Measurements from ENCODE around the gene MAP2. TPM values are rescaled to one million over a fixed set of nuclear protein-coding genes. Genes with fewer than 3 reads are reported as not detected.

MAP2 gene, protein sequence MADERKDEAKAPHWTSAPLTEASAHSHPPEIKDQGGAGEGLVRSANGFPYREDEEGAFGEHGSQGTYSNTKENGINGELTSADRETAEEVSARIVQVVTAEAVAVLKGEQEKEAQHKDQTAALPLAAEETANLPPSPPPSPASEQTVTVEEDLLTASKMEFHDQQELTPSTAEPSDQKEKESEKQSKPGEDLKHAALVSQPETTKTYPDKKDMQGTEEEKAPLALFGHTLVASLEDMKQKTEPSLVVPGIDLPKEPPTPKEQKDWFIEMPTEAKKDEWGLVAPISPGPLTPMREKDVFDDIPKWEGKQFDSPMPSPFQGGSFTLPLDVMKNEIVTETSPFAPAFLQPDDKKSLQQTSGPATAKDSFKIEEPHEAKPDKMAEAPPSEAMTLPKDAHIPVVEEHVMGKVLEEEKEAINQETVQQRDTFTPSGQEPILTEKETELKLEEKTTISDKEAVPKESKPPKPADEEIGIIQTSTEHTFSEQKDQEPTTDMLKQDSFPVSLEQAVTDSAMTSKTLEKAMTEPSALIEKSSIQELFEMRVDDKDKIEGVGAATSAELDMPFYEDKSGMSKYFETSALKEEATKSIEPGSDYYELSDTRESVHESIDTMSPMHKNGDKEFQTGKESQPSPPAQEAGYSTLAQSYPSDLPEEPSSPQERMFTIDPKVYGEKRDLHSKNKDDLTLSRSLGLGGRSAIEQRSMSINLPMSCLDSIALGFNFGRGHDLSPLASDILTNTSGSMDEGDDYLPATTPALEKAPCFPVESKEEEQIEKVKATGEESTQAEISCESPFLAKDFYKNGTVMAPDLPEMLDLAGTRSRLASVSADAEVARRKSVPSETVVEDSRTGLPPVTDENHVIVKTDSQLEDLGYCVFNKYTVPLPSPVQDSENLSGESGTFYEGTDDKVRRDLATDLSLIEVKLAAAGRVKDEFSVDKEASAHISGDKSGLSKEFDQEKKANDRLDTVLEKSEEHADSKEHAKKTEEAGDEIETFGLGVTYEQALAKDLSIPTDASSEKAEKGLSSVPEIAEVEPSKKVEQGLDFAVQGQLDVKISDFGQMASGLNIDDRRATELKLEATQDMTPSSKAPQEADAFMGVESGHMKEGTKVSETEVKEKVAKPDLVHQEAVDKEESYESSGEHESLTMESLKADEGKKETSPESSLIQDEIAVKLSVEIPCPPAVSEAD (N-terminal part only)
- total RNA-seq: 6.8 and 14.4 TPM in 2 replicates

GRCh38 chr2:209423562-209424198 lies at the start of gene MAP2:
TSS of gene MAP2 (plus strand) at chr2:209424047. CDS start at chr2:209653171, 229,124 bp downstream.

GRCh38 chr2:209771474-209772289 lies 347.8 kb downstream of the MAP2 start, which contains the start of gene UNC80:
TSS of gene UNC80 (plus strand) at chr2:209771832. CDS start at chr2:209772073, 241 bp downstream.

